GM21737 (cell line): ENCODE measurements around the gene GADD45B.
"Not testable (repeated sequence)": the region's sequence is repeated elsewhere in the genome, so short reads cannot be mapped to it uniquely, and the experiment has no call there.

ENCODE experiments used
- ATAC-seq: cut with Tn5 transposase; IDR thresholded peaks from one replicate; pipeline ENCODE4 v1.9.1; 2021; ENCODE audit warnings: mild to moderate bottlenecking, moderate library complexity; ENCODE audit not compliant: unreplicated experiment

GADD45B gene

GRCh38 chr19:2468596-2468995 lies 7.3 kb upstream of the GADD45B start:
- no peak for ATAC-seq

DNA sequence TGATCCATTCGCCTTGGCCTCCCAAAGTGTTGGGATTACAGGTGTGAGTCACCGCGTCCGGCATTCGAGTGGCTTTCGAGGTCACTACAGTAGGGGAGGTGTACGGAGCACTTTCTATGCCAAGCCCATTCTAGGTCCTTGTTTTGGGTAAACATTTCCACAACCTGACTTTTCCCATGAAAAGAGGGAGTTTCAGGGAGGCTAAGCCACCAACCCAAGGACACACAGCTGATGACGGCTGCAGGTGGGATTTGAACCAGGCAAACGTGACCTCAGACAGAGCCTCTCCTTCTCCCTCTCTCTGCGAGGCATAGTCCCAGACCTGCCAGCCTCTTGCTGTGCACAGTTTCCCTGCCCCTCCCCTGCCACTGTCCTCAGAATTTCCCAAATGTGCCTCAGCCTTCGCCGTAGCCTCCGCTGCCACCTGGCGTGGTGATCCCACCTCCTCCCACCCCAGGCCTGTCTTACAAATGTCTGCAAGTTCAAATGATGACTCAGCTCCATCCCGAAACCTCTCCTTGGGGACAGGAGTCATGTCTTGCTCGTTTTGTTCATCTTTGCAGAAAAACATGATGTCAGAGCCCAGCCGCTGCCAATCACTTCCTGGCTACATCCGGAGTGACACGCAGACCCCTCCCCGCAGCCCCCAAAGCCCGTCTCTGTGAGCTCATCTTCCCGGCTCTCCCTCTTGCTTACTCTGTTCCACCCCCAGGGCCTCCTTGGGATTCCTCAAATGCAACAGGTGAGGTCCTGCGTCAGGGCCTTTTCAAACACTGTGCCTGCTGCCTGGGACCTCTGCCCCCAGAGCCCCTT lies 6.6 kb upstream of the GADD45B start:
- ATAC-seq: no peak

GRCh38 chr19:2469915-2470200 lies 6.1 kb upstream of the GADD45B start:
- not testable (repeated sequence) for ATAC-seq

- peak; percentile 28 for ATAC-seq
These were observed 1.5 kb upstream of the GADD45B start for GRCh38 chr19:2474232-2475017.

- ATAC-seq: peak; percentile 3
These were observed 767 bp upstream of the GADD45B start for GRCh38 chr19:2475018-2475701.

DNA sequence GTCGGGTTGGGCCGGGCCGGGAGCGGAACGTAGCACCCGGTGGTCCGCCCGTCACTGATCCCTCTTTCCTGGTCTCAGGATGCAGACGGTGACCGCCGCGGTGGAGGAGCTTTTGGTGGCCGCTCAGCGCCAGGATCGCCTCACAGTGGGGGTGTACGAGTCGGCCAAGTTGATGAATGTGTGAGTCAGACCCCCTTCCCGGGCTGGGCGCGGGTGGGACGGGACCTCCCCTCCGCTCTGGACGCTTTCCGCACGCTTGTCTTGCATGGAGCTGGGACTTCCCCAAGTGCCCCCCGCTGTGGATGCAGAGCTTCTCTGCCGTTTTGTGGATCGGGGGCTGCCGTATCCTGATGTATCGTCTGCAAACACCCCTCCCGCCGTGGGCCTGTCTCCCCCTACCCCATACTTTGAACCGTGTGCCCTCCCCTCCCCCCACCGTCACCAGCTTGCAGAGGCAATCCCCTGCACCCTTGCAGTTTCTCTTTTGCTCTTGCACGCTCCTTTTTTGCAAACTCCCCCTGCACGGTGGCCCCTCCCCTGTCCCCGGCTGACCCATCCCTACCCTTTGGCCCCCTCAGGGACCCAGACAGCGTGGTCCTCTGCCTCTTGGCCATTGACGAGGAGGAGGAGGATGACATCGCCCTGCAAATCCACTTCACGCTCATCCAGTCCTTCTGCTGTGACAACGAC lies 669 bp downstream of the GADD45B start:
- ATAC-seq: peak; percentile 4

GRCh38 chr19:2477141-2477710 lies 1.3 kb downstream of the GADD45B start:
- ATAC-seq: no peak

DNA sequence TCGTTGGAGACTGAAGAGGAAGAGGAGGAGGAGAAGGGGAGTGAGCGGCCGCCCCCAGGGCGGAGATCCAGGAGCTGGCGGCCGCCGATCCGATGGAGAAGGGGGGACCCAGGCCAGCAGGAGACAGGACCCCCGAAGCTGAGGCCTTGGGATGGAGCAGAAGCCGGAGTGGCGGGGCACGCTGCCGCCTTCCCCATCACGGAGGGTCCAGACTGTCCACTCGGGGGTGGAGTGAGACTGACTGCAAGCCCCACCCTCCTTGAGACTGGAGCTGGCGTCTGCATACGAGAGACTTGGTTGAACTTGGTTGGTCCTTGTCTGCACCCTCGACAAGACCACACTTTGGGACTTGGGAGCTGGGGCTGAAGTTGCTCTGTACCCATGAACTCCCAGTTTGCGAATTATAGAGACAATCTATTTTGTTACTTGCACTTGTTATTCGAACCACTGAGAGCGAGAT lies 1.8 kb downstream of the GADD45B start:
- ATAC-seq: no peak

DNA sequence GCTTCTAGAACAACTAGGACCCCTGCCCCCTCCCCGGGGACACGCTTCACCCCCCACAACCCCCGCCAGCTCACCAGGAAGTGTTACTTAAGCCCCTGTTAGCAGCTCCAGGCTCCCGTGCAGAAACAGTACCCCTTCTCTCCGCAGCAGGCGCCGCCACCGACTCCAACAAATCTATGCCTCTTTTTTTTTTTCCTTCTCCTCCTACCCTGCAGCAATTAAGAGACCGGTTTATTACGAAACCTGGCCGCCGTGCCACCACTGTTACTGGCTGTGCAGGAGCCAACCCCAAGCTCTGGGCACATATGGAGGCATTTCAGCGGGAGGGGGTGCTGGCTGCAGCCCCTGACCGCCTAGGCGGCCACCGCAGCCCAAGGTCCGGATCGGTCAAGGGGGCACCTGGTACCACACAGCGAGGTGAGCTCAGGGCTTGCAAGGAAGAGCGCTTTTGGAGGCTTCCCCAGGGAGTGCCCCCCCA lies 2.4 kb downstream of the GADD45B start:
- no peak for ATAC-seq

DNA sequence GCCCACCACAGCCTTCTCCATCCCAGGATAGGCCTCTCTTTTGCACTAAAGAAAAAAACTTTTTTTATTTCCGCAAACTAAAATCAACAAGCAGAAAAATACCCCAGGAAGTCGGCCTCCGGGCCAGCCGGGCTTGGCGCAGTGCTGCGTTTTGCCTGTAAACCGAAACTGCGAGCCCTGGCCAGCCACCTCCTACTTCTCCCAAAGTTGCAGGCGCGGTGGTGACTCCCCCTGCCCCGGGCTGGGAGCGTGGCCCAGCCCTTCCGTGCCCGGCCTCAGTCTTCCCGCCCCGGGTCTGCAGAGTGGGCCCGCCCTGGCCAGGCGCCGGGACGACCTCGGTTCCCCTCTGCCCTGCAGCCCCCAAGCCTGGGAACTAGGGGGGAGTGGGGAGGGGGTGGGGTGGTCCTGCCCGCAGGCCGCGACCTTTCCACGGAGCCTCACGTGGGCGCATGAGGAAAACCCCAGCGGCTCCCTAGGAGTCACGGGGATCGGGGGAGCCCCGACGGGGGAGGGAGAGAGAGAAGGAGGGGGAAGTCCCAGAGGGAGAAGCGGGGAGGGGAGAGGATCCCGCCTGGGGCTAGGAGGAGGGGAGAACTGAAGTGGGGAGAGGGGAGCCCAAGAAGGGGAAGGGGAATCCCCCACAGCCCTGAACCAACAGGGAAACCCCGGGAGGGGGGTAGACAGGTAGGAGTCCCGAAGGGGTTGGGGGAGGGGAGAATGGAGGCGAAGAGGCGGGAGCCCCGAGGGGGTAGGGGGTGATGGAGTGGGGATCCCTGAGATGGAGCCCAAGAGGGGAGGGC lies 3.0 kb downstream of the GADD45B start:
- ATAC-seq: no peak

- ATAC-seq: no peak
These were observed 3.7 kb downstream of the GADD45B start for GRCh38 chr19:2479556-2480194.

DNA sequence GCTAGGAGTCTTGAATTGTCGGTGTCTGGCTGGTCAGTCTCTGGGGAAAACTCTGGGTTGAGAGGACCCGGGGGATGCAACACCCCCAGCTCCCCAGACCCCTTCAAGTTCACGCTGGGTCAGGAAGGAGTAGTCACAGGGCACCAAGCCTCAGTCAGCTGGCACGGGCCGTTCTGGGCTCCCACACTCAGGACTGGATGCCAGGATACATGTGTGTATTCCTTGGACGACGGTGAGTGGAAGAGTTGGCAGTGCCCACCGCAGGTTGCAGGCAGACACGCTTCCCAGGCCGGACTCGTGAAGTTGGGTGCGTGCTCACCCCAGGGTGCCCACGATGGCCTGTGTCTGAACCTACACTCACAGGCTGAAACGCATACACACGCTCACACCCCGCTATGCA lies 5.5 kb downstream of the GADD45B start:
- ATAC-seq: no peak

- no peak for ATAC-seq
These were observed 6.6 kb downstream of the GADD45B start for GRCh38 chr19:2482354-2483038.

DNA sequence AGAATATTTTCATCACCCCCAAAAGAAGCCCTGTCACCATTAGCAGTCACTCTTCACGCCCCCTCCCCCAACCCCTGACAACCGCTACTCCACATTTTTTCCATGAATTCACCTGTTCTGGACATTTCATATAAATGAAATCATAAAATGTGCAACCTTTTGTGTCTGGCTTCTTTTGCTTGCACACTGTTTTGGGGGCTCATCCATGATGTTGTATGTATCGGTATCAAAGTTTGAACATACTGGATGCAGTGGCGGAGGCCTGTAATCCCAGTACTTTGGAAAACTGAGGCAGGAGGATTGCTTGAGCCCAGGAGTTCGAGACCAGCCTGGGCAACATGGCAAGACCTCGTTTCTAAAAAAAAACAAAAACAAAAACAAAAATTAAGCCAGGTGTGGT lies 7.2 kb downstream of the GADD45B start:
- ATAC-seq: no peak

DNA sequence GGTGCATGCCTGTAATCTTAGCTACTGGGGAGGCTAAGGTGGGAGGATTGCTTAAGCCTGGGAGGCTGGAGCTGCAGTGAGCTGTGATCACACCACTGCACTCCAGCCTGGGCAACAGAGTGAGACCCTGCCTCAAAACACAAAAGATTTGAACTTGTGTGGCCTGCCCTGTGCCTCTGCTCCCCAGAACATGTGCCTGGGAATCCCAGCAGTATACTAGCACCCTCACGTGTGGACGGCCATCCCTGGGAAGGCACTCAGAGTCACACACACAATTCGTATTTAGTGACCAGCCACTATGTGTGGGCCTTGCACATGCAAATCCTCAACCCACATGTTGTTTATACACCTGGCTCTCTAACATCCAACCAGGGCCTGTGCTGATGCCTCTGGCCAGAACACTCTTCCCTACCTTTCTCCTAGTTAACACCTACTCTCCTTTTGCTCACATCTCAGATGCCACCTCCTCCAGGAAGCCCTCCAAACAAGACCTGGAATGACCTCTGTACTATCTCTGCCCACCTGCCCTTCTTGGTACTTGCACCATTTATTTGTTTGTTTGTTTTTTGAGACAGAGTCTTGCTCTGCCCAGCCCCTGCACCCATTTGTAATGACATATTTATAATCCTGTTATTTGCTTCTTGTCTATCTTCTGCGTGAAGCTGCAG lies 7.7 kb downstream of the GADD45B start:
- ATAC-seq: no peak

- ATAC-seq: no peak
These were observed 8.4 kb downstream of the GADD45B start for GRCh38 chr19:2484178-2484937.

GRCh38 chr19:2485428-2485827 lies 9.5 kb downstream of the GADD45B start:
- no peak for ATAC-seq

- no peak for ATAC-seq
These were observed 11.2 kb downstream of the GADD45B start for GRCh38 chr19:2487090-2487489.
